ENCODE measurements around the gene ERH.
"Not testable (repeated sequence)": the region's sequence is repeated elsewhere in the genome, so short reads cannot be mapped to it uniquely, and the experiment has no call there.

Gene ERH

GRCh38 chr14:69398053-69398817 is at the start of gene ERH, which contains the start of gene SLC39A9:
Gene ERH, minus strand, starts transcription at chr14:69398299. Its CDS starts 66 bp downstream, at chr14:69398233.
Gene SLC39A9, plus strand, starts transcription at chr14:69398692. Its CDS starts 678 bp downstream, at chr14:69399370.
- DNase-seq (ENCODE audit: low read depth), result peak; percentile 87

GRCh38 chr14:69443296-69443805 is 45.3 kb upstream of the ERH start:
- DNase-seq (ENCODE audit: low read depth), result no peak

GRCh38 chr14:69441948-69442347 is 43.8 kb upstream of the ERH start:
- DNase-seq (ENCODE audit: low read depth), result no peak

DNA sequence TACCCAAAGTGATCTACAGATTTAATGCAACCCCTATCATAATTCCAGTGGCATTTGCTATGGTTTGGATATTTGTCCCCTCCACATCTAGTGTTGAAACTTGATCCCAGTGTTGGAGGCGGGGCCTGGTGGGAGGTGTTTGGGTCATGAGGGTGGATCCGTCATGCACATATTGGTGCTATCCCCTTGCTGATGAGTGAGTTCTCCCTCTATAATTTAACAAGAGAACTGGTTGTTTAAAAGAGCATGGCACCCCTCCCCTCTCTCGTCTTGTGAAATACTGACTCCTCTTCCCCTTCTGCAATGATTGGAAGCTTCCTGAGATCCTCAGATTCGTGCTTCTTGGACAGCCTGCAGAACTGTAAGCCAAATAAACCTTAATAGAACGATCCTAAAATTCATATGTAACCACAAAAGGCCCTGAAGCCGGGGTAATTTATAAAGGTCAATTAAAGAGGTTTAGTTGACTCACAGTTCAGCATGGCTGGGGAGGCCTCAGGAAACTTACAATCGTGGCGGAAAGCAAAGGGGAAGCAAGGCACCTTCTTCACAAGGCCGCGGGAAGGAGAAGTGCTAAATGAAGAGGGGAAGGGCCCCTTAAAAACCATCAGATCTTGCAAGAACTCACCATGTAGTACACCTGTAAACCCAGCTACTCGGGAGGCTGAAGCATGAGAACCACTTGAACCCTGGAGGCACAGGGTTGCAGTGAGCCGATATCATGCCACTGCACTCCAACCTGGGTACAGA is 41.6 kb upstream of the ERH start:
- DNase-seq (ENCODE audit: low read depth), result no peak

- DNase-seq (ENCODE audit: low read depth), result no peak
Observed at GRCh38 chr14:69432364-69432763, 34.3 kb upstream of the ERH start.

GRCh38 chr14:69430306-69430939 is 32.3 kb upstream of the ERH start:
- no peak for DNase-seq (ENCODE audit: low read depth)

DNA sequence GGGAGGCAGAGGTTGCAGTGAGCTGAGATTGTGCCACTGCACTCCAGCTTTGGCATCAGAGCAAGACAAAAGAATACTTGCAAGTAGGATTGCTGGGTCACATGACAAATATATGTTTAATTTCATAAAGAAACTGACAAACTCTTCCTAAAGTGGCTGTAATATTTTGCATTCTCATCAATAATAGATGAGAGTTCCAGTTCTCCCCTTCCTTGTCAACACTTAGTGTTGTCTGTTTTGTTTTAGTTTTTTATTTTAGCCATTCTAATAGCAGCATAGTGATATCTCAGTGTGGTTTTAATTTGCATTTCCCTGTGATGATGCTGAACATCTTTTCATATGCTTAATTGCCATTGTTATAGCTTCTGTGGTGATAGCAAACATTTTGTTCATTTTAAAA is 31.5 kb upstream of the ERH start:
- no peak for DNase-seq (ENCODE audit: low read depth)

- DNase-seq (ENCODE audit: low read depth), result no peak
Observed at GRCh38 chr14:69428289-69428998, 30.3 kb upstream of the ERH start.

- DNase-seq (ENCODE audit: low read depth), result no peak
Observed at GRCh38 chr14:69427596-69427995, 29.5 kb upstream of the ERH start.

DNA sequence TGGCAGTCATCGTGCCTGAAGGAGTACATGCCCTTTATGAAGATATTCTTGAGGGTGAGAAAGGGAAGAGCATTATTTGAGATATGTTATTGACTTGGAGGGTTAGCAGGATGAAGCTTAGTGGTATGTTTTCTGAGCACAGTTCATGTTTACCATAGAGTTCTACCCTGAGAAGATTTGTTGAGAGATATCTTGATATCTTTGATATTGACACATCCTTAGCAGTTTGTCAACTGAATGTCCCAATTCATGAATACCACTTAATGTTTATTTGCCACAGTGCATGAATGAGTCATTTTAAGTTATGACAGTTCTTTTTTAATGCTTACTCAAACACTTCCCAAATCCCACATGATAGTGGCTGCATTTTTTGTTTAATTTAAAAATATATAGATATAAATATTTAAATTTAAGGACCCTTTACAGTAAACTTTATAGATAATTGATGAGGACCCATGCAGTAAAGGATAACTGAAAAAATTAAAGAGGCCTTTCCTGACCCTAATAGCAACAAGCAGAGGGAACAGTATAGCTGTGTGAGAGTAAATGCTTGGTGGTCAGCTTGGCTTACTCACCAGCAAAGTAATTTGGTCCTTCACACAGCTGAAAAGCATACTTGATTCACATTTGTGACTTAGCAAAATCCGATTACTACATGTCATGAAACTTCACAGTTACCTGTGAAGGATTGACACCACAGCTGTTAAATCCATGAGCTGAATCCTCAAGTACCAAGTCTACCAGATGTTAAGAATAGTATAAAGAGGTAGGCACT is 26.2 kb upstream of the ERH start:
- DNase-seq (ENCODE audit: low read depth), result no peak

GRCh38 chr14:69423279-69423678 is 25.2 kb upstream of the ERH start:
- DNase-seq (ENCODE audit: low read depth), result no peak

GRCh38 chr14:69416087-69416486 is 18.0 kb upstream of the ERH start:
- not testable (repeated sequence) for DNase-seq (ENCODE audit: low read depth)

DNA sequence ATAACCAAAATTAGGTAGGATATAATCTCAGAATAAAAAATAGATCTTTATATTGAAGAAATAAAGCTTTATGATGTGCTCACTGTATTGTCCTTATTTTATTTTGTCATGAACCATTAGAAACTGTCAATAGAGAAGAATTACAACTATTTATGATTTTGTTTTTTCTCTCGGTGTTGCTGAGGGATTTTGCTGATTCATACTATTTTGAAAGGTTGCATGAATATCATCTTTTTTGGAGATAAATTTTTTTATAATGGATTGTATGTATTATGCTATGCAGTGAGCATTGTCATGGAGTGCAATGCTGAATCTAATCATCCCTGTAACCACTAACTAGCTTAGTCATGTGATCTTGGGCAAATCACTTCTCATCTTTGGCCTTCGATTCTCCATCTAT is 15.4 kb upstream of the ERH start:
- no peak for DNase-seq (ENCODE audit: low read depth)

- no peak for DNase-seq (ENCODE audit: low read depth)
Observed at GRCh38 chr14:69408331-69408960, 10.3 kb upstream of the ERH start.

- no peak for DNase-seq (ENCODE audit: low read depth)
Observed at GRCh38 chr14:69405762-69406161, 7.7 kb upstream of the ERH start.

- DNase-seq (ENCODE audit: low read depth), result no peak
Observed at GRCh38 chr14:69404883-69405282, 6.8 kb upstream of the ERH start.

DNA sequence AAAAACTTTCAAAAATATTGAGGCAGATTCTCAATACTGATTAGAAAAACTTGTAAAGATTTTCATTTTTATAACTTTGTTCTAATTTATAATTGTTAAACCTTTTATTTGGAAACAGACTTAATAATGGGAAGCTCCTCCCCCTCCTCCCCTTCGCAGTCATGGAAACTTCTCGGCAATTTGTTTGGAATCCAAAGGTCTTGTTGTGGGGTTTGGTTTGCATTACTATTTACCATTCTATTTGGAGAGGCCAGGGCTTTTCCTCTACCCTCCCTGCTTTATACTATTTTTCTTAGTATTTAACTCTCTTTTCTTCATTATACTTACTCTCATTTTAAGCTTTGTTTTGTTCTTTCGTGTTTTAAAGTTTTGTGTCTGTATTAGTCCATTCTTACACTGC is 6.4 kb upstream of the ERH start:
- no peak for DNase-seq (ENCODE audit: low read depth)

GRCh38 chr14:69401841-69402240 is 3.7 kb upstream of the ERH start:
- DNase-seq (ENCODE audit: low read depth), result no peak

DNA sequence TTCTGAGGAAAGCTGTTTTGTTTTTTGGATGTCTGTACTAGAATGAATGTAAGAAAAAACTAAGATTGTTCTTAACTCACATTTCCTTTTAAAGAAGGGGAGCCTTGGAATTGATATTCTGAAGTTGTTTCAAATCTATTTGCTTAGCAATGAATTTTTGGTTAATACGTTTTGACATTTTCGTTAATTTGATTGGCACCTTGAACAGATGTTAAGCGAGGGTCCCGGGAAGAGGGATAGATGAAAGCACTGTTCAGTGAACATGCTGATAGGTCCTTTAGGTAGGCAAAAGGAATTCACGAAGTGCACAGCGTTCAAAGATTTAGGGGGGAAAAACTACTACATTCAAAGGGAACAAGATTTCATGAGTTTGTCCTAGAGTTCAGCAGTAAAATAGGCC is 2.1 kb upstream of the ERH start:
- DNase-seq (ENCODE audit: low read depth), result no peak

DNA sequence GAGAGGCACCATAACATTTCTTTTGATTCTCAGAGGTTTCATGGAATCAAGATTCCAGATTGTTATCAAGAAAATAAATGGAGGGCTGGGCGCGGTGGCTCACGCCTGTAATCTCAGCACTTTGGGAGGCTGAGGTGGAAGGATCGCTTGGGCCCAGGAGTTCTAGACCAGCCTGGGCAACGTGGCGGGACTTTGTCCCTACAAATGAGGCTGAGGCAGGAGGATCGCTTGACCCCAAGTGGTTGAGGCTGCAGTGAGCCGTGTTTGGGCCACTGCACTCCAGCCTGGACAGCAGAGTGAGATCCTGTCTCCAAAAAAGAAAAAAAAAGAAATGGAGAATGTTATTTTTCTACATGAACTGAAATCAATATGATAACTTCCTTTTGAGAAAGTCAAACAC is 1.7 kb upstream of the ERH start:
- no peak for DNase-seq (ENCODE audit: low read depth)

DNA sequence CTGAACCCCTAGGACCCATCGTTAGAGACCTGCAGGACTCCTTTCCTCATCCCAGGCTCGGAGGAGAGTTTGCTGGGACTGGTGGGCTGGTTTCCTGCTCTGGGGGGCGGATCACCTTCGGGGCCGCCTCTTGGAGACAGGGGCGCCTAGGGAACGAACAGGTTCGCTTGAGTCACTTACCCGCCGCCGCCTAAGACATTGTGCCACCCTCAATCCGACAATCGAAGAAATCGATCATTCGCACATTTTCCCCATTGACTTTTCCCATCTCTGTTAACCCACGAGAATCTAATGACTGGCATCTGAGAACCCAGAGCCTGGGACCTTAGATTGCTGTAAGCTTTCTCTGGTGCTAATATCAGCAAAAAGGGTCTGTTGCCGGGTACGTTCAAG is 715 bp upstream of the ERH start:
- DNase-seq (ENCODE audit: low read depth), result no peak
